ENCODE data around the gene STIMATE.

Gene STIMATE

DNA sequence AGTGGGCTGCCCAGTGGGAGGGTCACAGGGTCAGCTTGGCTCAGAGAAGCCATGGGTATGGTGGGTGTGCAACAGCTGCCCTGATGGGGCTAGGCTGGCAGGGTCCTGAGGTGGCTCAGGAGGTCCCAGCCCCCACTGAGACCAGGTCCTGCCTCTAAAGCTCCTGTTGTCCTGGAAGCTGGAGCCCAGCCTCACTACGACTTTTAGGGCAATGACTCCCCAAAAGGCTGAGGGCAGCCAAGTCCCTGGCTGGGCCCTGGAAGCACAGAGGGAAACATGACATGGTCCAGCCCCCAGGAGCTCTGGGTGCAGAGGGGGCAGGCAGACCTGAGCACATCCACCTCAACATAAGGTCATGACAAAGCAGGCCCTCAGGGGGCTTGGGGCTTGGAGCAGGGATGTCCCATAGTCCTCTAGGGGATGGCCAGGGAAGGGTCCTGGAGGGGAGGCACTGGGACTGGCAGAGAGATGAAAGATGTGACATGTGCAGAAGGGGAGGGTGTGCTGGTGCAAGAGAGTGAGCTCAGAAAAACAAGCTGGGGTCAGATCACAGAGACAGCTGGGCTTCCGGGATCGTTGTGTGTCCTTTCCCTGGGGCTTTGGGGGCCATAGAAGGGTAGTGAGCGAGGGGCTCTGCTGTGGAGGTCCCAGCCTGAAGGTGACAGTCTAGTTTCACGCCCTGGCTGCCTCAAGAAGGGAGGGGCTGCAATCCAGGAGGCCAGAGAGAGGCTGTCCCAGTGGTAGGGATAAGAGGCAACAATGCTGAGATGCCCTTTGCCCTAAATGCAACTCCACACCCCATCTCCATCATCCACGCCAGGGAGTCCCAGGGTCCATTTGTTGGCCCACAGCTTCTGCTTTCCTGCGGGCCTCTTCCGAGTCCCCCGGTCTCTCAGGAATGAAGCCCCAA lies 103.4 kb downstream of the STIMATE start:
- in situ Hi-C loops (cut with MboI; ENCODE audit: low sequenced_read_pairs) = no loop called here

DNA sequence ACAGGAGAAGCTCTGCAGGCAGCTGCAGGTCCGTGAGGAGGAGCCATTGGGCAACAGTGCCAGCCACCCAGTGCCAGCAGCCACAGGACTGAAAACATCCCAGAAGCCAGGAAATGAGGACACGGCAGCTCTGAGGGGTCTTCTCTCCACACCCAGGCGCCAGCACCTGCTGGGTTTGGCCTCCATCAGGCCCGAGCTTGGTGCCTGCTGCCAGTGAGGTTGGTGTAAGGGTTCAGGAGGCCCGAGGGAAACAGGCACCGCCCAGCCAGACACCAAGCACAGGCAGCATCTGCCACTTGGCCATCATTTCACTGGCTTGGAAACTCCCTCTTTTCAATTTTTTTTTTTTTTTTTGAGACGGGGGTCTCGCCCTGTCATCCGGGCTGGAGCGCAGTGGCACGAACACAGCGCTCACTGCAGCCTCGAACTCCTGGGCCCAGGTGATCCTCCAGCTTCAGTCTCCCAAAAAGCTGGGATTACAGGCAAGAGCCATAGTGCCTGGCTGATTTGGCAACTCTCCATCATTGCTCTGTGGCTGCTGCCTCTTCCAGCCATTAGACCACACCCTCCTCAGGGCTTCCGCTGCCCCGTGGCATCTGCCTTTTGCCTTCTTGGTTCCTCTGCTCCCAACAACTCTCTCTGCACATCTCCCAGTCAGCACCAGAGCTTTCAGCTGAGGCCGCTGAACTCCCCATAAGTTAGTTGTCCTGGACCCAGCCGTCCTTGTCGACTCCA lies 104.2 kb downstream of the STIMATE start:
- in situ Hi-C loops (cut with MboI; ENCODE audit: low sequenced_read_pairs) = no loop called here

GRCh38 chr3:52792413-52792812 lies 104.9 kb downstream of the STIMATE start:
- in situ Hi-C loops (cut with MboI; ENCODE audit: low sequenced_read_pairs) = no loop called here

DNA sequence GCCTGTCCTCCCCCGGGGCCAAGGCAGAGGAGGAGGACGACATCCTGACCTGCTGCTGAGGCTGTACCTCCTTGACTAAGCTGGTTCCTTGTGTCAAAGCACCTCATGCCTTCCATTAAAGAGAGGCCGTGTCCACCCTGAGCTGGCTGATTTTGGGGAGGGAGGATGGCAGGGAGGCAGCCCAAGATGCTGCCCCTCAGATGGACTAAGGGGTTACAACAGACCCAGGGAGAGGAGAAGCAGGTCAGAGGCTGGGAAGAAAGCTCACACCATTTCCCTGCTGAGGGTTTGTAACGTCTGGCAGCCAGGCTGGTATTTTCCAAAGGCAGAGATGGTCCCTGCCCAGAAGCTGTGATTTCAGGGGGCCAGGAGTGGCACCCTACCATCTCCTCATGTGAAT lies 105.4 kb downstream of the STIMATE start:
- in situ Hi-C loops (cut with MboI; ENCODE audit: low sequenced_read_pairs) = no loop called here

- in situ Hi-C loops (cut with MboI; ENCODE audit: low sequenced_read_pairs) = no loop called here
Measured at GRCh38 chr3:52791366-52791765, 106.0 kb downstream of the STIMATE start.

DNA sequence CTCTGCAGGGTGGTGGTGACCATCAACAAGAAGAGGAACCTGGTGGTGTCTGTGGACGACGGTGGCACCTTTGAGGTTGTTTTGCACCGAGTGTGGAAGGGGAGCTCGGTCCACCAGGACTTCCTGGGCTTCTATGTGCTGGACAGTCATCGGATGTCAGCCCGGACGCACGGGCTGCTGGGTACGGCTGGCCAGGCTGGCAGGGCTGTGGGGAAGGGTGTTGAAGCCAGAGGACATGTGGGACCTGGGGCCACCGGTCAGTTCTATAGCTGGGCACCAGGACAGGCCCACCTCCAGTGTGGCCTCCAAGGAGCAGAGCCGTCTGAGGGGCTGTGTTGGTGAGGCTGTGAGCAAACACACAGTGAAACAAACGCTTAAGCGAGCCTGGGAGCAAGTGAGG lies 106.6 kb downstream of the STIMATE start:
- in situ Hi-C loops (cut with MboI; ENCODE audit: low sequenced_read_pairs) = no loop called here

DNA sequence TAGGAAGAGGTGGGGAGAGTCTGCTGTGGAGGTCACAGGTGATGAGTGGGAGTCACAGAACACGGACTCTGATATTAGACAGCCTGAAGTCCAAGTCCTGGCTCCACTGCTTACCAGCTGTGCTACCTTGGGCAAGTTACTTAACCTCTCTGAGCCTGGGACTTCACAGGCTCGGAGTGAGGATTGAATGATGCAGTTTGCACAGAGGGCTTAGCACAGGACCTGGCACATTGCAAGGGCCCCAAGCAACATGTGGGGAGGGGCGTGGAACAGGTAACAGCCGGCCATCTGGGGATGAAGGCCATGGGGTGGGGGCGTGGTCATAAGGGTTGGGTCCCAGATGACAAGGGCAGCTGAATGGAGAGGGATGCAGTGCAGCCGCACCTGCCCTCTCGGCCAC lies 107.0 kb downstream of the STIMATE start:
- in situ Hi-C loops (cut with MboI; ENCODE audit: low sequenced_read_pairs) = no loop called here

- in situ Hi-C loops (cut with MboI; ENCODE audit: low sequenced_read_pairs) = no loop called here
Measured at GRCh38 chr3:52789746-52790040, 107.7 kb downstream of the STIMATE start.

DNA sequence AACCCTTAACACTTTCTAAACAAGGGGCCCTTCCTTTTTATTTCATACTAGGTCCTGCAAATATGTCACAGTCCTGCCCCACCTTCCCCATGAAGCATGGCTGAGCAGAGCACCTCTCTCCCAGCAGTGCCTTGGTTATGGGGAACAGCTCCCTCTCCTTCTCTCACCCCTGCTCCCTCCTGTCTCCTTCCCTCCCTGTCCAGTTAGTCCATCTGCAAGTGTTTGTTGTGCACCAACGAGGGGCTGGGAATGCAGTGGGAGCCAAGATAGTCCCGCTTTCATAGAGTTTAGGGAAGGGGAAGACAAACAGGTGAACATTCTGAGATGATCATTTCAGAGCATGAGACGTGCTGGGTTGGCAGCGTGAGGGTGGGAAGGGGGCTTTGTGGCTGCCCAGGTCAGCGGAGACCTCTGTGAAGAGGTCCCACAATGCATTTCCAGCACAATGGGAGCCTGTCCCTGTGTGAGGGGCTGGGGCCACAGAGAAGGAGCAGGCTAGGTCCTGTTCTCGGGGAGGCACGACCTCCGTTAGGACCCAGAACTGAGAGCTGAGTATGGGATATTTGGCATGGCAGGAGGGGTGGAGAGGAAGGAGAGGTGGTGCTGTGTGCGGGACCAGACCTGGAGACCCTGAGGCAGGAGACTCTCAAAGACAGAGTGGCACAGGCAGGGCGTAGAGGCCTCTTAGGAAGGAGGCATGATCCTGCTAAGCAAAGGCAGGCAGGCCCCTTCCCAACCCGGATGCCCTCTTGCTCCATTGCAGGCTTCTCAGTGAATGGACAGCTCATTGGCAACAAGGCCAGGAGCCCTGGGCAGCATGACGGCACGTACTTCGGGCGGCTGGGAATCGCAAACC lies 108.2 kb downstream of the STIMATE start:
- in situ Hi-C loops (cut with MboI; ENCODE audit: low sequenced_read_pairs) = no loop called here

GRCh38 chr3:52787672-52788625 lies 109.4 kb downstream of the STIMATE start:
- in situ Hi-C loops (cut with MboI; ENCODE audit: low sequenced_read_pairs) = no loop called here

- in situ Hi-C loops (cut with MboI; ENCODE audit: low sequenced_read_pairs) = no loop called here
Measured at GRCh38 chr3:52787246-52787645, 110.1 kb downstream of the STIMATE start.

Data from HL-60/S4 (cell line).